GM12878 (cell line): ENCODE data around the gene CDHR2. TPM values are rescaled to one million over a fixed set of nuclear protein-coding genes. Genes with fewer than 3 reads are reported as not detected.
"Not testable (repeated sequence)": the region's sequence is repeated elsewhere in the genome, so short reads cannot be mapped to it uniquely, and the experiment has no call there.

ENCODE experiments used
- ATAC-seq: fragments of 200-7000 bp; cut with Tn5 transposase; 3 replicates; pipeline ENCODE4 v1.9.1; 2020; ENCODE audit warnings: mild to moderate bottlenecking, moderate library complexity
- BruUV-seq: library from RNA; stranded (reverse); fragments of 400-500 nt; replicated peaks from 2 replicates; lab custom pipeline; 2021; lab: Mats Ljungman, UMichigan
- CTCF ChIA-PET: fragments of 300-600 bp; sonication (Branson Sonifier 250); formaldehyde crosslinking; extraction: SDS; loops from one replicate; lab custom pipeline; 2021; ENCODE audit warnings: inconsistent platforms; lab: Yijun Ruan, JAX
- POLR2A ChIA-PET: fragments of 350-600 bp; formaldehyde crosslinking; extraction: SDS; loops from one replicate; lab custom pipeline; 2021; ENCODE audit warnings: inconsistent platforms; lab: Charles Lee
- RAD21 ChIA-PET: fragments of 300-600 bp; sonication (Branson Sonifier 250); formaldehyde crosslinking; loops from one replicate; lab custom pipeline; 2023; ENCODE audit warnings: antibody characterized with exemption; ENCODE audit not compliant: unreplicated experiment; lab: Charles Lee
- SMC1A ChIA-PET: fragments of 300-600 bp; sonication (Branson Sonifier 250); formaldehyde crosslinking; loops from one replicate; lab custom pipeline; 2023; ENCODE audit not compliant: unreplicated experiment, uncharacterized antibody; lab: Charles Lee
- DNase-seq: peaks from one replicate; pipeline ENCODE4 v3.0.0-alpha.2; 2011; ENCODE audit warnings: low read depth, low spot score
- FAIRE-seq: peaks from 3 replicates; lab custom pipeline; 2011; peaks lifted over from hg19 to GRCh38; lab: Jason Lieb, UNC
- H2AFZ ChIP-seq: 2 replicates; pipeline ENCODE4 v1.6.0; 2011; ENCODE audit warnings: low read depth, low read length, control low read depth; ENCODE audit not compliant: control insufficient read depth
- H3K27ac ChIP-seq: 2 replicates; pipeline ENCODE4 v1.5.1; 2011; ENCODE audit warnings: control low read depth; ENCODE audit not compliant: control insufficient read depth, insufficient read depth
- H3K27me3 ChIP-seq, 2 experiments: replicated peaks in 1 of 2; 2 replicates each; pipeline versions ENCODE4 v1.6.0 to v1.6.1; 2011; ENCODE audit warnings: low read length in 1 of 2; ENCODE audit not compliant: control insufficient read depth in 2 of 2, insufficient read depth in 2 of 2
- H3K36me3 ChIP-seq, 2 experiments: 2 replicates each; pipeline ENCODE4 v1.5.1; 2011; ENCODE audit warnings: low read length in 1 of 2; ENCODE audit not compliant: control insufficient read depth in 2 of 2, insufficient read depth in 2 of 2
- H3K4me1 ChIP-seq: 2 replicates; pipeline ENCODE4 v1.6.1; 2011; ENCODE audit warnings: mild to moderate bottlenecking, low read length, moderate library complexity, mixed read lengths; ENCODE audit not compliant: control insufficient read depth, insufficient read depth
- H3K4me2 ChIP-seq: 2 replicates; pipeline ENCODE4 v1.6.0; 2011; ENCODE audit warnings: control low read depth; ENCODE audit not compliant: control insufficient read depth, insufficient read depth
- H3K4me3 ChIP-seq: fragments of 200-600 bp; sonication (generic); 2 replicates; pipeline ENCODE4 v1.5.1; 2016
- H3K79me2 ChIP-seq: 2 replicates; pipeline ENCODE4 v1.6.0; 2011; ENCODE audit warnings: low read length; ENCODE audit not compliant: control insufficient read depth, insufficient read depth
- H3K9ac ChIP-seq: 2 replicates; pipeline ENCODE4 v1.8.0; 2011; ENCODE audit warnings: low read length, control low read depth, mixed read lengths; ENCODE audit not compliant: control insufficient read depth, insufficient read depth
- H3K9me3 ChIP-seq: replicated peaks from 3 replicates; pipeline ENCODE4 v1.5.1; 2011; ENCODE audit warnings: mild to moderate bottlenecking, low read length; ENCODE audit not compliant: control insufficient read depth, insufficient read depth
- H4K20me1 ChIP-seq: 2 replicates; pipeline ENCODE4 v1.6.0; 2011; ENCODE audit not compliant: control insufficient read depth, insufficient read depth
- HDGF ChIP-seq: fragments of 450-650 bp; IDR thresholded peaks from 2 replicates; pipeline ENCODE4 v1.6.1; 2016; ENCODE audit warnings: antibody characterized with exemption
- WRNIP1 ChIP-seq: IDR thresholded peaks from 2 replicates; pipeline ENCODE4 v1.6.1; 2011; ENCODE audit warnings: low read depth, low read length, improper control_type of control experiment, borderline replicate concordance
- ZZZ3 ChIP-seq: IDR thresholded peaks from 2 replicates; pipeline ENCODE4 v1.6.1; 2011; ENCODE audit warnings: low read depth; ENCODE audit not compliant: control insufficient read depth, insufficient read length
- WGBS: methylation state at CpG from one replicate; pipeline ENCODE4 v1.1.6; 2016; ENCODE audit warnings: low lambda C conversion rate; ENCODE audit not compliant: insufficient replicate concordance, insufficient coverage; ENCODE audit errors: missing lambda C conversion rate; 5-methylcytosine and 5-hydroxymethylcytosine counted together
- in situ Hi-C: fragments of 300-500 bp; cut with MboI; formaldehyde crosslinking; loops from 9 replicates; pipeline ENCODE4 v1.14.3; 2018; ENCODE audit warnings: mixed read lengths
- intact Hi-C: fragments of 100-400 bp; cut with micrococcal nuclease; formaldehyde crosslinking; loops from one replicate; pipeline ENCODE4 v1.14.2; 2022; ENCODE audit not compliant: unreplicated experiment
- polyA plus RNA-seq, 11 experiments: library from polyadenylated mRNA; depleted of rRNA in 4 of 11; unstranded in 6 of 11; stranded (reverse) in 5 of 11; fragments of >200 nt; fragmentation: Nextera tagmentation in 4 of 11; fragmentation: Illumina TruSeq in 1 of 11; extraction: Ambion mirVana in 4 of 11; extraction: Trizol in 1 of 11; gene quantifications; 1 replicate in 1 of 11; 2 replicates in 10 of 11; pipeline versions ENCODE4 v1.2.1 to v1.2.3, GENCODE V29; 2011 to 2016; ENCODE audit warnings: inconsistent platforms in 2 of 11, missing spikeins in 2 of 11, low read depth in 1 of 11
- total RNA-seq, 4 experiments: library from RNA; depleted of rRNA in 3 of 4; stranded (reverse); fragments of >200 nt in 3 of 4; fragmentation: Illumina TruSeq in 1 of 4; extraction: Trizol in 1 of 4; gene quantifications; 2 replicates each; pipeline versions ENCODE4 v1.2.1 to v1.2.3, GENCODE V29; 2013 to 2021
- TF ChIP-seq, protein P1 (sequence below): fragments of 450-650 bp; IDR thresholded peaks from 2 replicates; pipeline ENCODE4 v1.6.1; 2018; ENCODE audit warnings: borderline replicate concordance, mild to moderate bottlenecking; ENCODE audit not compliant: partially characterized antibody
- TF ChIP-seq, protein P2 (sequence below): fragments of 450-650 bp; IDR thresholded peaks from 2 replicates; pipeline ENCODE4 v1.6.1; 2016; ENCODE audit warnings: mild to moderate bottlenecking

CDHR2 gene
- total and polyA plus RNA-seq, 10 of the 15 experiments (the other 5 are each of a cell fraction or from before 2014, with no cell fraction given) = 0.03 to 0.46 (median 0.06) TPM; not detected in 5

- H3K4me2 ChIP-seq, H3K4me3 ChIP-seq, ATAC-seq, H4K20me1 ChIP-seq, RAD21 ChIA-PET, DNase-seq, POLR2A ChIA-PET, H2AFZ ChIP-seq, H3K4me1 ChIP-seq, H3K9ac ChIP-seq, H3K9me3 ChIP-seq, SMC1A ChIA-PET, H3K79me2 ChIP-seq, H3K36me3 ChIP-seq, intact Hi-C loops, CTCF ChIA-PET, H3K27ac ChIP-seq, BruUV-seq, H3K27me3 ChIP-seq: not testable (repeated sequence)
- WGBS = 83% methylated on average over 2 of the region's 2 CpGs
- peak; percentile 92 for FAIRE-seq
- in situ Hi-C loops = loop anchor here (25.0 kb wide), 1 partner anchor 854 kb away; no protein-coding TSS in a partner anchor
- TF ChIP-seq, protein P1, sequence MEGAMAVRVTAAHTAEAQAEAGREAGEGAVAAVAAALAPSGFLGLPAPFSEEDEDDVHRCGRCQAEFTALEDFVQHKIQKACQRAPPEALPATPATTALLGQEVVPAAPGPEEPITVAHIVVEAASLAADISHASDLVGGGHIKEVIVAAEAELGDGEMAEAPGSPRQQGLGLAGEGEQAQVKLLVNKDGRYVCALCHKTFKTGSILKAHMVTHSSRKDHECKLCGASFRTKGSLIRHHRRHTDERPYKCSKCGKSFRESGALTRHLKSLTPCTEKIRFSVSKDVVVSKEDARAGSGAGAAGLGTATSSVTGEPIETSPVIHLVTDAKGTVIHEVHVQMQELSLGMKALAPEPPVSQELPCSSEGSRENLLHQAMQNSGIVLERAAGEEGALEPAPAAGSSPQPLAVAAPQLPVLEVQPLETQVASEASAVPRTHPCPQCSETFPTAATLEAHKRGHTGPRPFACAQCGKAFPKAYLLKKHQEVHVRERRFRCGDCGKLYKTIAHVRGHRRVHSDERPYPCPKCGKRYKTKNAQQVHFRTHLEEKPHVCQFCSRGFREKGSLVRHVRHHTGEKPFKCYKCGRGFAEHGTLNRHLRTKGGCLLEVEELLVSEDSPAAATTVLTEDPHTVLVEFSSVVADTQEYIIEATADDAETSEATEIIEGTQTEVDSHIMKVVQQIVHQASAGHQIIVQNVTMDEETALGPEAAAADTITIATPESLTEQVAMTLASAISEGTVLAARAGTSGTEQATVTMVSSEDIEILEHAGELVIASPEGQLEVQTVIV = peak; percentile 41
- TF ChIP-seq HDGF = peak; percentile 69; the same call in 1 of the 2 replicates
Observed at GRCh38 chr5:176591667-176592066, 42.5 kb downstream of the CDHR2 start.

- intact Hi-C loops = no loop called here
- Histone ChIP-seq H3K27ac (no peak overlapping the region), H3K4me1 (no peaks in the 10 kb centered on the region), H4K20me1 (no peaks in the 10 kb centered on the region), H3K9me3 (no peaks in the 10 kb centered on the region; the same call in 2 of the 3 replicates), H3K4me2 (no peak overlapping the region), H3K27me3 (no peaks in the 10 kb centered on the region), H3K9ac (no peak overlapping the region), H2AFZ (no peak overlapping the region), H3K79me2 (no peaks in the 10 kb centered on the region), H3K4me3 (no peak overlapping the region), H3K36me3 (no peaks in the 10 kb centered on the region)
- no TSS peak for BruUV-seq
- SMC1A ChIA-PET = no interaction called here
- TF ChIP-seq WRNIP1 (no peak), ZZZ3 (no peak)
- TF ChIP-seq, protein P2, sequence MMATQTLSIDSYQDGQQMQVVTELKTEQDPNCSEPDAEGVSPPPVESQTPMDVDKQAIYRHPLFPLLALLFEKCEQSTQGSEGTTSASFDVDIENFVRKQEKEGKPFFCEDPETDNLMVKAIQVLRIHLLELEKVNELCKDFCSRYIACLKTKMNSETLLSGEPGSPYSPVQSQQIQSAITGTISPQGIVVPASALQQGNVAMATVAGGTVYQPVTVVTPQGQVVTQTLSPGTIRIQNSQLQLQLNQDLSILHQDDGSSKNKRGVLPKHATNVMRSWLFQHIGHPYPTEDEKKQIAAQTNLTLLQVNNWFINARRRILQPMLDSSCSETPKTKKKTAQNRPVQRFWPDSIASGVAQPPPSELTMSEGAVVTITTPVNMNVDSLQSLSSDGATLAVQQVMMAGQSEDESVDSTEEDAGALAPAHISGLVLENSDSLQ = no peak
- no peak for ATAC-seq
- RAD21 ChIA-PET = no interaction called here
- 67% methylated on average over 3 of the region's 3 CpGs for WGBS
- POLR2A ChIA-PET = no interaction called here
- CTCF ChIA-PET = no interaction called here
- DNase-seq = no peak
- in situ Hi-C loops = loop anchor here (25.0 kb wide), 1 partner anchor 855 kb away; no protein-coding TSS in a partner anchor
- no peak for FAIRE-seq
Observed at GRCh38 chr5:176592573-176592972, 43.4 kb downstream of the CDHR2 start.
